Measurements from ENCODE around the gene FAM135A.

The FAM135A gene

DNA sequence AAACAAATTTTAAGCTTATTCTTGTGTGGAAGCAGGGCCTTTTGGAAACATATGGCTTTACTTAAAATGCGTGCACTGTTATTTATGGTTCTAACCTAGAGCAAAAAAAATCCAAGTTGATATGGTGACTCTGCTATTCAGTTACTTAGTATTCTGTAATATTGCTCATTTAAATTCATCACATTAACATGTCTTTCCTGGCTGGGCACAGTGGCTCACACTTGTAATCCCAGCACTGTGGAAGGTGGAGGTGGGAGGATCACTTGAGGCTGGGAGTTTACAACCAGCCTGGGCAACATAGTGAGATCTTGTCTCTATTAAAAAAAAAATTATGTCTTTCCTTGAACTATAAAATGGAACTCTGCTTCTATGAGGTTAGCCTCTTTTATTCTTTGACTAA, 95.6 kb downstream of the FAM135A start:
- Histone ChIP-seq H3K4me3 (replicated peaks; ENCODE audit: insufficient read depth, low read length) (no peak overlapping the region), H3K27me3 (ENCODE audit: insufficient read depth, poor library complexity, severe bottlenecking) (no peaks in the 10 kb centered on the region), H3K27ac (replicated peaks) (no peak overlapping the region)
- TF ChIP-seq GABPA (IDR thresholded peaks at IDR 0.05; ENCODE audit: low read depth) (no peak), SPI1 (IDR thresholded peaks at IDR 0.05; ENCODE audit: borderline replicate concordance, low read depth) (no peak), POLR2AphosphoS5 (IDR thresholded peaks at IDR 0.05; ENCODE audit: low read depth) (no peak)
- TF ChIP-seq, protein P1, sequence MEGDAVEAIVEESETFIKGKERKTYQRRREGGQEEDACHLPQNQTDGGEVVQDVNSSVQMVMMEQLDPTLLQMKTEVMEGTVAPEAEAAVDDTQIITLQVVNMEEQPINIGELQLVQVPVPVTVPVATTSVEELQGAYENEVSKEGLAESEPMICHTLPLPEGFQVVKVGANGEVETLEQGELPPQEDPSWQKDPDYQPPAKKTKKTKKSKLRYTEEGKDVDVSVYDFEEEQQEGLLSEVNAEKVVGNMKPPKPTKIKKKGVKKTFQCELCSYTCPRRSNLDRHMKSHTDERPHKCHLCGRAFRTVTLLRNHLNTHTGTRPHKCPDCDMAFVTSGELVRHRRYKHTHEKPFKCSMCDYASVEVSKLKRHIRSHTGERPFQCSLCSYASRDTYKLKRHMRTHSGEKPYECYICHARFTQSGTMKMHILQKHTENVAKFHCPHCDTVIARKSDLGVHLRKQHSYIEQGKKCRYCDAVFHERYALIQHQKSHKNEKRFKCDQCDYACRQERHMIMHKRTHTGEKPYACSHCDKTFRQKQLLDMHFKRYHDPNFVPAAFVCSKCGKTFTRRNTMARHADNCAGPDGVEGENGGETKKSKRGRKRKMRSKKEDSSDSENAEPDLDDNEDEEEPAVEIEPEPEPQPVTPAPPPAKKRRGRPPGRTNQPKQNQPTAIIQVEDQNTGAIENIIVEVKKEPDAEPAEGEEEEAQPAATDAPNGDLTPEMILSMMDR (IDR thresholded peaks at IDR 0.05; ENCODE audit: insufficient read depth, low read length), result no peak
- TF ChIP-seq, protein P2, sequence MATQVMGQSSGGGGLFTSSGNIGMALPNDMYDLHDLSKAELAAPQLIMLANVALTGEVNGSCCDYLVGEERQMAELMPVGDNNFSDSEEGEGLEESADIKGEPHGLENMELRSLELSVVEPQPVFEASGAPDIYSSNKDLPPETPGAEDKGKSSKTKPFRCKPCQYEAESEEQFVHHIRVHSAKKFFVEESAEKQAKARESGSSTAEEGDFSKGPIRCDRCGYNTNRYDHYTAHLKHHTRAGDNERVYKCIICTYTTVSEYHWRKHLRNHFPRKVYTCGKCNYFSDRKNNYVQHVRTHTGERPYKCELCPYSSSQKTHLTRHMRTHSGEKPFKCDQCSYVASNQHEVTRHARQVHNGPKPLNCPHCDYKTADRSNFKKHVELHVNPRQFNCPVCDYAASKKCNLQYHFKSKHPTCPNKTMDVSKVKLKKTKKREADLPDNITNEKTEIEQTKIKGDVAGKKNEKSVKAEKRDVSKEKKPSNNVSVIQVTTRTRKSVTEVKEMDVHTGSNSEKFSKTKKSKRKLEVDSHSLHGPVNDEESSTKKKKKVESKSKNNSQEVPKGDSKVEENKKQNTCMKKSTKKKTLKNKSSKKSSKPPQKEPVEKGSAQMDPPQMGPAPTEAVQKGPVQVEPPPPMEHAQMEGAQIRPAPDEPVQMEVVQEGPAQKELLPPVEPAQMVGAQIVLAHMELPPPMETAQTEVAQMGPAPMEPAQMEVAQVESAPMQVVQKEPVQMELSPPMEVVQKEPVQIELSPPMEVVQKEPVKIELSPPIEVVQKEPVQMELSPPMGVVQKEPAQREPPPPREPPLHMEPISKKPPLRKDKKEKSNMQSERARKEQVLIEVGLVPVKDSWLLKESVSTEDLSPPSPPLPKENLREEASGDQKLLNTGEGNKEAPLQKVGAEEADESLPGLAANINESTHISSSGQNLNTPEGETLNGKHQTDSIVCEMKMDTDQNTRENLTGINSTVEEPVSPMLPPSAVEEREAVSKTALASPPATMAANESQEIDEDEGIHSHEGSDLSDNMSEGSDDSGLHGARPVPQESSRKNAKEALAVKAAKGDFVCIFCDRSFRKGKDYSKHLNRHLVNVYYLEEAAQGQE (IDR thresholded peaks at IDR 0.05; ENCODE audit: insufficient replicate concordance, low read depth), result no peak
- DNase-seq (ENCODE audit: low read depth in 1 of 2, low spot score in 1 of 2), result no peak

DNA sequence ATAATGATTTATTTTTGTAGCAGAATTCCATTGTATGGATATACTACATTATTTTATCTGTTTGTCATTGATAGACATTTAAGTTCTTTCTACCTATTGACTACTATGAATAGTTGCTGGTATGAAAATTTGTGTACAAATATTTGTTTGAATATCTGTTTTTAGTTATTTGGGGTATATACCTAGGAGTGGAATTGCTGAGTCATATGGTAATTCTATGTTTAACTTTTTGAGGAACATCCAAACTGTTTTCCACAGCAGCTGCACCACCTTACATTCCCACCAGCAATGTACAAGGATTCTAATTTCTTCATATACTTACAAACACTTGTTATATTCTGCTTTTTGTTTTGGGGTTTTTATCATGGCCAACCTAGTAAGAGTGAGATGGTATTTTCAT, 97.3 kb downstream of the FAM135A start:
- no peak for DNase-seq (ENCODE audit: low read depth in 1 of 2, low spot score in 1 of 2)
- no peak overlapping the region for H3K27ac ChIP-seq (replicated peaks)
- H3K4me3 ChIP-seq (replicated peaks; ENCODE audit: insufficient read depth, low read length), result no peak overlapping the region
- H3K27me3 ChIP-seq (ENCODE audit: insufficient read depth, poor library complexity, severe bottlenecking), result no peaks in the 10 kb centered on the region
- no peak for TF ChIP-seq POLR2AphosphoS5 (IDR thresholded peaks at IDR 0.05; ENCODE audit: low read depth)
- TF ChIP-seq, protein P2 (IDR thresholded peaks at IDR 0.05; ENCODE audit: insufficient replicate concordance, low read depth), result no peak
- TF ChIP-seq, protein P1 (IDR thresholded peaks at IDR 0.05; ENCODE audit: insufficient read depth, low read length), result no peak
- no peak for TF ChIP-seq SPI1 (IDR thresholded peaks at IDR 0.05; ENCODE audit: borderline replicate concordance, low read depth)
- TF ChIP-seq GABPA (IDR thresholded peaks at IDR 0.05; ENCODE audit: low read depth), result no peak

DNA sequence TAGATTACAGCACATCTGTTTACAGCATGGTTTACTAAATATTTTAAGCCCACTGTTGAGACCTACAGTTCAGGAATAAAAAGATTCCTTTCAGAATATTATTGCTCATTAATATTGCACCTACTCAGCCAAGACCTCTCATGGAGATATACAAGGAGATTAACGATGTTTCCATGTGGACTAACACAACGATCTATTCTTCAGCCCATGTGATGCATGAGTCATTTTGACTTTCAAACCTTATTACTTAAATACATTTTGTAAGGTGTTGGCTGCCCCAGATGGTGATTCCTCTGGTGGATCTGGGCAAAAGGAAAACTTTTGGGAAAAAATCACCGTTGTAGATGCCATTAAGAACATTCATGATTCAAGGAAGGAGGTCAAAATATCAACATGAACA, 105.4 kb downstream of the FAM135A start:
- Histone ChIP-seq H3K27me3 (ENCODE audit: insufficient read depth, poor library complexity, severe bottlenecking) (no peaks in the 10 kb centered on the region), H3K27ac (replicated peaks) (no peak overlapping the region), H3K4me3 (replicated peaks; ENCODE audit: insufficient read depth, low read length) (no peak overlapping the region)
- DNase-seq (ENCODE audit: low read depth in 1 of 2, low spot score in 1 of 2), result no peak
- no peak for TF ChIP-seq GABPA (IDR thresholded peaks at IDR 0.05; ENCODE audit: low read depth)
- TF ChIP-seq, protein P1 (IDR thresholded peaks at IDR 0.05; ENCODE audit: insufficient read depth, low read length), result no peak
- TF ChIP-seq POLR2AphosphoS5 (IDR thresholded peaks at IDR 0.05; ENCODE audit: low read depth), result no peak
- TF ChIP-seq, protein P2 (IDR thresholded peaks at IDR 0.05; ENCODE audit: insufficient replicate concordance, low read depth), result no peak
- TF ChIP-seq SPI1 (IDR thresholded peaks at IDR 0.05; ENCODE audit: borderline replicate concordance, low read depth), result no peak

Measured in HL-60 (cell line).